ENCODE results near the gene RING1. TPM values are rescaled to one million over a fixed set of nuclear protein-coding genes. Genes with fewer than 3 reads are reported as not detected.

The RING1 gene
- total RNA-seq = 44.0 and 46.0 TPM in 2 replicates

DNA sequence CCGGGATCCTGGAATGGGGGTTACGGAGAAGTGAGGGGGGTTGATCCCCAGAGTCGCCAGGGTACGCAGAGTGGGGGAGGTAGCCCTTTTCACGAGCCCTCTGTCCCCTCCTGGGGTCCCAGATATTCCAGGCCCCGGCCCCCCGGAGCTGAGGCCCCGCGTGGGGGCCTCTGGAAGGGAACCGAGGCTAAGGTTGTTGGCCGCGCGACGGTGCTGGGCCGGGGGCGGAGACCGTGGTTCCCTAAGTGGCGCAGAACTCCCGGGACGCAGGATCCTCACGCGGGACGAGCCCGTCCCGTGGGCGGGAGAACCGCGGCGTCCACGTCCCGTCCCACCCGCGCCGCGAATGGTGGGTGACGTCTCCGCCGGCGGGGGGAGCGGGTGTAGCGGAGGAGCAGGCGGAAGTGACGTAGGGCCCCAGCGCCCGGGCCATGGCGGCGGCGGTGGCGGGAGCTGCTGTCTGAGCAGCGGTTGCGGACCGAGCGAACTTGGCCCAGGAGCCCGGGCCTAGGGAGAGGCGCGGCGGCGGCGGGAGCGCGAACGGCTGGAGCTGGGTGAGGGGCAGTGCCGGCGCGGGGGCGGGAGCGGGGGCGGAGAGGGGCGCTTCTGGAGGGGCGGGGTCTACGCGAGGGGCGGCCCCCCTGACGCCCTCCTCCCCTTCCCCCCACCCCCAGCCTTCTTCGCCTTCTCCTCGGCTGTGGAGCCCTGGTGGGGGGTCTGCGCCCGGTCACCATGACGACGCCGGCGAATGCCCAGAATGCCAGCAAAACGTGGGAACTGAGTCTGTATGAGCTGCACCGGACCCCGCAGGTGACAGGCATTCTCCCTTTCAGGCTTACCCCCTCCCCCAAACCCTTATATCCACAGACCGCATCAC, at the start of gene RING1:
TSS of gene RING1 (plus strand) at position 410 of the 877 bp plus-strand sequence. CDS start at position 733, 323 bp downstream.
- intact Hi-C loops (cut with micrococcal nuclease) = loop anchor here (1.0 to 10.0 kb wide), 4 partner anchors 8 to 1234 kb away; partner anchors contain the start of genes DXO, PFDN6, RXRB and SLC39A7

DNA sequence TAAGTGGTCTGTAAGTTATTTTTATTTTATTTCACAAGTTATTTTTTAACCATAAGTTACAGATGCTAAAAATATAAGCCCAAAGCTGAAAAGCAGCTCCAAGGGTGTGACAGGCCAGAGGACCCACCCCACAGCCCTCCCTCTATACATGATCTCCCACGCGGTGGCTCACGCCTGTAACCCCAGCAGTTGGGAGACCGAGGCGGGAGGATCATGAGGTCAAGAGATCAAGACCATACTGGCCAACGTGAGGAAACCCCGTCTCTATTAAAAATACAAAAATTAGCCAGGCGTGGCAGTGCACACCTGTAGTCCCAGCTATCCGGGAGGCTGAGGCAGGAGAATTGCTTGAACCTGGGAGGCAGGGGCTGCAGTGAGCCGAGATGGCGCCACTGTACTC, 48.2 kb upstream of the RING1 start:
- intact Hi-C loops (cut with micrococcal nuclease) = loop anchor here (5.0 kb wide), 1 partner anchor 38 kb away; no protein-coding TSS in a partner anchor

DNA sequence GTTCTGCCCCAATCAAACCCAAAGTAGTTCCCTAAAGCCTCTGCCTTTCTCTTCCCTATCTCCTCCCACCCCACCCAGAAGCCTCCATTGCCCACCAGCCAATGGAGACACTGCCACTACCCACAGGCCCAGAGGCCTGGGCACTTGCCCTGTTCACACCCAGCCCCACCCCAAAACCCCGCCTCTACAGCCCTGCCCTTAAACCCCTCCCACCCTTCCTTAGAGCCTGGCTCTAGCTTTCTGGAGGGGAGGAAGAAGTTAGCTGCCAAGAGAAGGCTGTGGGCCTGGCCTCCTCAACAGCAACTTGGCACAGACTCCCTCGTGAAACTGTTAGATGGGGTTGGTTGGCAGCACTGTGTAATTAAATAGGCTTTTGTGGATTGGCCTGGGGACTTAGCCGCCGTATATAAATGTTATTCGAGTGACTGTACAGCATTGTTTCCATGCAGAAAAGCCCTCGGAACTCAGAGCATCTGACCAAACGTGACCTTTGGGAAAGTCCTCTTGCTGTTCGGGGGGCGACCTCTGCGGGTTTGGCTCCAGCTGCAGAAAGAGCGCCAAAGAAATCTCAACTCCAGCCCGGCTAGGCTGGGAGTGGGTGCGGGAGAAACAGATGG, 47.5 kb upstream of the RING1 start:
- intact Hi-C loops (cut with micrococcal nuclease) = loop anchor here (1.0 to 5.0 kb wide), 3 partner anchors 36 to 87 kb away; no protein-coding TSS in a partner anchor

DNA sequence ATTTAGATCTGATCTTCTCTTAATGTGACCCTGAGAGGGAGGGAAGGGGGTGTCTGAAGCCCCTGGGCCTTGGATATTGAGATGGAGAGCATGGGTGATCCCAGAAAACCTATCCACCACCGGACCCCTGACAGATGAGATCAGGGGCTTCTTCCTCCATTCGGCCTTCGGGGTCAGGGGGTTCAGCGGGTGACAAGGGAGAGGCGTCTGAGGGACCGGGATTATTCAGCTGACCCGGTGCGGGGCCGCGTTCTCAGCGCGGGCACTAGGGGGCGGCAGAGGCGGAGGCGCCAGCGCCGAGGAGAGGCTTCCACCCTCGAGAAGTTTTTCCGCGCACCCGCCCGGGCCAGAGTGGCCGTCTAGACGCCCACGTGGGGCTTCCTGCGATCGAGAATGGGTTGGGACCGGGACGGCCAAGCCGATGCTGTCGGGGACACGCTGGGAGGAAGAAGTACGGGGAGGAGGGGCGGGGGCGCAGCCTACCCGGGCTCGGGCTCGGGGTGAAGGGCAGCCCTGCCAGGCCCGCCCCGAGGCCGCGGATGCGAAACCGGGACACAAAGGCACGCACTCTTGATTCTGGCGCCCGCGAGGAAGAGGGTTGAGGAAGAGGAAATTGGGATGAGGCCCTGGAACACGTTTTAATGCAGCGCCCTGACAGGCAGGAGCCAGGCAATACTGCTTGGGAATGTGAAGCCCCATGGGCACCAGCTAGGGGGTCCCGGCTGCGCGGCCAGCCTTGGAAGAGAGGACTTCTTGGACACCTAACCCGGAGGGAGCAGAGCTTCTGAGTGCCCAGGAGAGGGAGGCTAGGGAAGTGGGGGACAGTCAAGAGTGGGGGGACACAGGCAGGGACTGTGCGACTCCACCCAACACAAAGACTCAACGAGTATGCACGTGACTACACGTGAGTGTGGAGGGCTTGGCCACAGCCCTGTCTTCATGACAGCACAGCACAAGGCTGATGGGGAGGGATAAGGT, 46.7 kb upstream of the RING1 start:
- intact Hi-C loops (cut with micrococcal nuclease) = loop anchor here (1.0 to 5.0 kb wide), 3 partner anchors 36 to 87 kb away; no protein-coding TSS in a partner anchor

DNA sequence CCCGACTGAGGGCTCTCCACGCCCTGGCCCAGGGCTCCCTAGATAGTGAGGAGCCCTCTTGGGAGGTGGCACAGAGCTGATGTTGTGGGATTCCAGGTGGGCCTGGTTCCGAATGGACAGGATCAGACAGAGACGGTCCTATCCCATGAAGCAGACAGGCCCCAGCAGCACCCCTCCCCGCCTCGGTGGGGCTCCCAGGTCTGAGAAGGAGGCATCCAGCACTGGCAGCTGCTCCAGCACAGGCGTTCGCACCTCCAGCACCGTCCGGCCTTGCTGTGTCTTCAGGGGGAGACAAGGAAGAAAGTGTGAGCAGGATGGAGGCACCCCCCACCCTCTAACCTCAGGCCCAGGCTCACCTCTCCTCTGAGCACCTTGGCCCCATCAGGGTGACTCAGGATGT, 44.8 kb upstream of the RING1 start:
- intact Hi-C loops (cut with micrococcal nuclease) = loop anchor here (5.0 kb wide), 1 partner anchor 41 kb away; no protein-coding TSS in a partner anchor

DNA sequence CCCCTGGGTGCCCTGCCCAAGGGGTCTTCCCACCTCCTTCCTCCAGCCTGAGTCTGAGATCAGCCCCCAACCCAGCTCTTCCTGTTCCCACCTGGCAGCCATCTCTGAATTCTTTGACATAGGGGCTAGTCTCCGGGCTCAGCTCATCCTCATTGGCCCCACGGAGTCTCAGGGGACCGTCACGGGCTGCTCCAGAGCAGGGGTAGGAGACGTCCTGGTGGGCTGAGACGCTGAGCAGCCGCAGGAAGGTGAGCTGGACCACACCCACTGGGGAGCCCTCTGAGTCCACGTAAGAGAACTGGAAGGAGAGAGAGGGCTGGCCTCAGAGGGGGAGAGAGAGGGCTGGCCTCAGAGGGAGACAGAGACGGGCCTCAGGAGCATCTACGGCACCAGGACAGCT, 44.1 kb upstream of the RING1 start:
- intact Hi-C loops (cut with micrococcal nuclease) = loop anchor here (5.0 kb wide), 1 partner anchor 42 kb away; no protein-coding TSS in a partner anchor

DNA sequence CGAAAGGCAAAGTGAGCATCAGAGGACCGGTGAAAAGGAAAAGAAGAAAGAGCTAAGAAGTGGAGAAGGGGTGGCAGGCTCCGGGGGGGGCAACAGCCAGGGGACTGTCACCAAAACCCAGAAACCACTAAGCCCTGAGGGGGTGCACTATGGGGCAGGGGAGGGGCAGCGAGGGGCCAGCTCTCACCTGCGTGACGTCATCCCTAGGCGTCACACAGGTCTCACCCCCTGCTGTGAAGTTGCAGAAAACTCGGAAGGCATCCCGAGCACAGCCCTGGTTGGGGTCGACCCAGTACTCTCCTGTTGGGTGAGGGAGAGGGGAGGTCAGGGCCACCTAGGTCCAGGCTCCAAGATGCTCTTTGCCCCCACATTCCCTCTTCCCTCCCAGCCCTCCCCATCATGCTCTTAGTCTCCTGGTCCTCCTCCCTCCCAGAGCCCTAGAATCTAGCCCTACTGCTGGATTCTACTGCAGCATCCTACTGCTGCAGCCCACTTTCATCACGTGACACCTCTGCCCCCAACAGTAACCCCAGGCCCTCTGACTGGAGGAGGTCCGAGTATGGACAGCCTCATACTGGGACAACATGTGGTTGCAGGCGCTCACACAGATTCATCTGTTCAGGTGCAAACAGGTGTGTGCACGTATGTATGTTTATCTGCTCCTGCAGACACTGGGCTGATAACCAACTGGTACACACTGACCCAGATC, 43.5 kb upstream of the RING1 start:
- intact Hi-C loops (cut with micrococcal nuclease) = loop anchor here (5.0 kb wide), 1 partner anchor 43 kb away; no protein-coding TSS in a partner anchor

DNA sequence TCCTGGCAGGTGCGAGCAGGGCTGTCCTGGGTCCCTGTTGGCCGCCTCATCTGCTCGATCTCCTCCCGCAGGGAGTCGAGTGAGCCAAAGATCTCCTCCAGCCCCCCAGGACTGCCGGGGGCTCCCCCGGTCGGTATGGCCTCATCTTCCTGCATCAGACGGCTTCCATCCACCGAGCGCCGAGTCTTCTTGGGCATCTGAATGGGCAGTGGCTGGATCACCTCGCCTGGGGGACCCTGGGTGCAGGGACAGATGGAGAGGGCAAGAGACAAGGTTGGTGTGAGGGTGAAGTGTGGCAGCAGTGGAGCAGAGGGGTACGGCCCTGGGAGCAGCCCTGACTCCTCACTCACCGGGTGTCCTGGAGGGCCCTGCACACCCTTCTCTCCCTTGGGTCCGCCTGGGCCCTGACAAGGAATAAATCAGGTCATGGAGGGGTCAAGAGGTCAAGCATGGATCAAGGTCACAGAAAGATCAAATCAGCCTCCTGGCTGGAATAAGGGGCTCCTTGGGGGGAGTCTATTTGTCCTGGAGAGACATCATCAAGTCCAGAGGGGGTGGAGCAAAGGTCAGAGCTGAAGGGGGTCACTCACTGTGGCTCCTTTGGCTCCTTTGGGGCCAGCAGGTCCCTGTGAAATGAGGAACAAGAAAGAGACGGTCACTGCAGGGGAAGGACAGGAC, 42.6 kb upstream of the RING1 start:
- intact Hi-C loops (cut with micrococcal nuclease) = no loop called here

DNA sequence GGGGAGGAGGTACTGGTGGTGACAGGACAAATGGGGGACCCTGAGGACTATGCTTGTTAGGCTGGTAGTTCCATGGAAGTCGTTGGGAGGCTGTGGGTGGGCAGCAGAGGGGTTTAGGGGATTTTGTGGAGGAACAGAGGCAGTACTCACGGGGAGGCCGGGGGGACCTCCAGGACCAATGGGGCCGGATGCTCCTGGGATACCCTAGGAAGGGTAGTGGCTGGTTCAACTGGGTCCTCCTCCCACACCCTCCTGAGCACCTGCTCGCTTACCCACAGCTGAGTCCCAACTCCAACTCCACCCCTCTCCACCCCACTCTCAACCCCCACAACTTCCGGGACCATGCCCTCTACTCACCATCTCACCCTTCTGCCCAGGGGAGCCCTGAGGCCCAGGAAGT, 41.9 kb upstream of the RING1 start:
- intact Hi-C loops (cut with micrococcal nuclease) = no loop called here

DNA sequence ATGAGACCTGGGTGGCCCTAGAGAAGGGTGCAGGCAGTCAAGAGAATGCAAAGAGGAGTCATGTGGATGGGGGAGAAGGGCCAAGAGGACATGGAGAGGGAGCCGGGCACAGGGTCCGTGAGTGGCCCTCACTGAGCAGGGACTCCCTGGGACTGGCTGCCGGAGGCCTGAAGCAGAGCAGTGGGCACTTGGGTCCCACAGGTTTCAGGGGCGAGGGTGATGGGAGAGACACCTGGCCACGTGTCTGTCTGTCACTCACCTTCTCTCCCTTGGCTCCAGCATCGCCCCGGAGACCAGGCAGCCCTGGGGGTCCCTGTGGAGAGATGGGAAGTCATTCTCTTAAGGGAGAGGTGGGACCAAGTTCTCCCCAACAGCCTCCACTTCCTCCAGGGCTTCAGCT, 41.5 kb upstream of the RING1 start:
- intact Hi-C loops (cut with micrococcal nuclease) = no loop called here

DNA sequence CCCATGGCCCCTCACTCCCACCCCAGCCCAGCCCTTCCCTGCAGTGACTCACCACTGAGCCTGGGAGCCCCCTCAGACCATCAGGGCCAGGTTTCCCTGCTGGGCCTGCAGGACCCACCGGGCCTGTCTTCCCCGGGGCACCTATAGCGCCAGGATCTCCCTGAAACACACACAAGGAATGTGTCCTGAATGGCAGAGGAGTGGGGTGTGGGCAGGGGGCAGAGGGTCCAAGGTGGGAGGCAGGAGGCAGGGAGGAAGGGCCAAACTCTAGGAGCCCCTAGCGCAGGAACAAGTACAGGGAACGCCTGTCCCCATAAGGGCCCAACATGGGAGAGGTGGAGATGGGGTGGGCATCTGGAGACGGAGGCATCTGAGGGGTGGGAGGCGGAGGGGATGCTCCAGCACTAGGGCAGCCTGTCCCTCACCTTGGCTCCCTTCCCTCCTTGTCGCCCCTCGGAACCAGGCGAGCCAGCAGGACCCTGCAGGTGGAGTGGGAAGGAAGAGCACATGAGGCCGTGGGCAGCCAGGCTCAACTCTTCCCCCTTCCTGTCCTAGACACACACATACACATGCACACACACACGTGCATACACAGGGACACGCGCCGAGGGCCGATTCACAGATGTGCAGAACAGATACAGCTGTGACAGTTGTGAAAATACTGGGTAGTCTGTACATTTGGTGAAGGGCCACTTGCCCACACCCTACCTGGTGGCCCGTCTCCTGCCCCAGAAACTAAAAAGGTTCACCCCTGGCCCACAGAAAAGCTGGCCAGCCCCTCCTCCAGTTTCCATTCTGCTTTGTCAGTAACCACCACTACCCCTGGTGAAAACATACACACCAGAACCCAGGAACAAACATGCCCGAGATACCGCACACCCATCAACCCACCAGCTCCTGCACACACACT, 40.7 kb upstream of the RING1 start:
- intact Hi-C loops (cut with micrococcal nuclease) = no loop called here

DNA sequence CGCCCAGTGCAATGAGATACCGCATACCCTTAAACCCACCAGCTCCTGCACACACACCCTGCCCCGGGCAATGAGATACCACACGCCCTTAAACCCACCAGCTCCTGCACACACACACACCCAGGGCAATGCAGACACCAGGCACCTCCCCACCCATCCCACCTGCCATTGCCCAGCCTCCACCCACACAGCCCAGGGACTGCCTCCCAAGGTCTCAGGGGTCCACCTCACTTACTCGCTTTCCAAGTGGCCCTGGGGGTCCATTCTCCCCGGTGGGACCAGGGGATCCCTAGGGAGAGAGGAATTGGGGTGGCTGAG, 40.1 kb upstream of the RING1 start:
- intact Hi-C loops (cut with micrococcal nuclease) = no loop called here

DNA sequence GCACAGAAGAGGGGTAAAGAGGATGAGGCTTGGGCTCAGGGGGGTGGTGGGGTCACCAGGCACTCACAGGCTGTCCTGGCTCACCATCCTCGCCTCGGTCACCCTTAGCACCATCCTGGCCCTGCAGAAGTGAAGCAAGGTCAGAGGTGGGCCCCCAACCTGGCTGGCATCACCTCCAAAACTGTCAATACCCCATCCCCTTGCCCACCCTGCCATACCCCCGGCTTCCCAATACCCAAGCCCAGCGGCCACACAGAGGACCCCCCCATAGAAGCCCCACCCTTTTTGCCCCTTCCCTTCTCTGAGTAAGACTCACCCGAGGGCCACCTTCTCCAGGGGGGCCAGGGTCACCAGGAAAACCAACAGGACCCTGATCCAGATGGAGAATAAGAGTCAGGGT, 39.7 kb upstream of the RING1 start:
- intact Hi-C loops (cut with micrococcal nuclease) = no loop called here

DNA sequence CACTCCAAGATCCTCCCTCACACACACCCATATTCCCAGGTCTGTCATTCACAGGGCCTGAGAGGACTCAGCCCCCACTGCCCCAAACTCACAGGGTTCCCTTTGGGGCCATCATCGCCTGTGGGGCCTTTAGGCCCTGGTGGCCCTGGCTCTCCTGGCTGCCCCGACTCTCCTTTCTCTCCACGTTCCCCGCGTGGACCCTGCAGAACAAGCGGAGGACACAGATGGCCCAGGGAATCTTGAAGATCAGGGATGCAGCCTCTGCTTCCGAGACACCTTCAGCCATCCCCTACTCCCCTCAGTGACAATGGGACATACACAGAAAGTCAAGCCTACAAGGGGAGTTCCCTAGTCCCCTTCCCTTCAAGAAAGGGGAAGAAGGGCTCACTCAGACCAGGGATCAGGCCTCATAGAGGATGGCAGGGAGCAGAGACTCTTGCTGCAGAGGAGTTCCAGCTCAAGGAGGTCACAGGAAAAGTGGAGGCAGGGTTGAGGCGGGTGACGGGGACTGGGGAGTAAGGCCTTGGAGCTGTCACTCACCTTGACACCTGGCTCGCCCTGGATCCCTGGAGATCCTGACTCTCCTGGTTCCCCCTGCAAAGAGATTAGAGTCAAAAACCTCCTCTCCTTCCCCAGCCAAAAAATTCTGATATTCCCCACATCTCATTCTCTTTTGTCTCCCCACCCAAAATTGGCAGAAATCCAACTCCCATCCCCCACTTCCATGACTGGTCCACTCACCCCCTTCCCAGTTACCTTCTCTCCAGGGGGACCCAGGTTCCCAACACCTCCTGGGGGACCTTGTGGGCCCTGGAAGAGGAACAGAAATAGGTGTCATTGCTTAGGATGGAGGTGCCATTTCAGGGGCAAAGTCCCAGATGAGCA, 38.8 kb upstream of the RING1 start:
- intact Hi-C loops (cut with micrococcal nuclease) = no loop called here

DNA sequence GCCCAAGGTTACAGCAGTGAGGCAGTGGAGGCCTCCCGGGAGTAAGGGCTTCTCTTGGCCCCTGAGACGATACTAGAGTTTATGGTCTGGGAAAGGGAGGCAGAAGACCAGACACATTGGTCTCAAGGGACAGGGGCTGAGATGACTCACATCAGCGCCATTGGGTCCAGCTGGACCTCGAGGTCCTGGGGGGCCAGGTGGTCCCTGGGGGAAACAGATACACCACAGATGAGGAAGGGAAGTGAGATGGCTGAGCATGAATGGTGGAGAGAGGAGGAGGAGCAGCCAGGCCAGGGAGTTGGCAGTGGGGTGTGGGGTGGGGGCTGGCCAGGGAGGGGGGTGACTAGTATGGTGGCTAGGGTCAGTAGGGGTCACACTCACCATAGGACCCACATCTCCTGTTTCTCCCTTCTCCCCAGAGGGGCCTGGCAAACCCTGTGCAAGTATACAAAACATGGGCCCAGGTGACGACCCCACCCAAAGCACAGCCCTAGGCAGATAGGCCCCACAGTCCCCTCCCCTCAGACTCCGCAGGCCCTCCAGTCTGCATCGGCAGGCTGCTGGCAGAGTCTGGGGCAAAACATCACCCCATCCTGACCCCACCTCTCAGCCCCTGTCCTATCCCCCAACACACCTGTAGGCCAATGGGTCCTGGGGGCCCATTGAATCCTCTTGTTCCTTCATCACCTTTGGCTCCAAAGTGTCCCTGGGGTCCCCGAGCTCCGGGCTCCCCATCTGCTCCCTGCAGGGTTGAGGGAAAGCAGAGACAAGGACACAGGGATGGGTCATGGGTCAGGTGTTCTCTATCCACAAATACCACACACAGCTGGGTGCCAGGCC, 37.9 kb upstream of the RING1 start:
- intact Hi-C loops (cut with micrococcal nuclease) = no loop called here

DNA sequence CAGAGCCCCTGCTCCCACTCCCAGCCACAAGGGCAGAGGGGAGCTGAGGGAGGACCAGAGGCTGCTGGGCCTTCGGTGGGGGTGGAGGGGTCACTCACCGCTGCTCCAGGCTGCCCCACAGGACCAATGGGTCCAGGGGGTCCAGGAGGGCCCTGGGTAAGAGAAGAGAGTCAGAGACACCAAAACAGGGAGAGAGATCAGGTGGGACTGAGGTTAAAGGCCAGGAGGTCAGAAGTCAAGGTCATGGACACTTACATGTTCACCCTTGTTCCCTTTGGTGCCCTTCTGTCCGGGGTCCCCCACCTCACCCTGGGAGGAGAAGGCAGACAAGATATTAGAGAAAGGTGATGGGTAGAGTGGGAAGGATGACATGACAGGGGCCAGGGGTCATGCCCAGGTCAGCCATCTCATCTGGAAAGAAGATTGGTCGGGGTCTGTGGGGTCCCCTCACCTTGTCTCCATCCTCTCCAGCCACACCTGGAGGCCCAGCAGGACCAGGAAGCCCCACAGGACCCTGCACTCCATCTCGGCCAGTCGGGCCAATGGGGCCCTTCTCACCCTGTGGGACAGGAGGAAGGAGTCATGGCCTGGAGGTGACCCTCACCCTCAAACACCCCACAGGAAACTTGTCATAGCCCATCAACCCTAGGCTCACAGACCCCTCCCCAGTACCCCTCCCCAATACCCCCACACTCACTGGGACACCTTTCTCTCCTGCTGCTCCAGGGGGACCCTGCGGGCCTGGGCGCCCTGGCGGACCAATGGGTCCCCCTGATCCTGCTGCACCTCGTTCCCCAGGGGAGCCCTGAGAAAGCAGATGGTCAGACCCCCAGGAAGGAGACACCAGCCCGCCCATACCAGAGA, 37.1 kb upstream of the RING1 start:
- intact Hi-C loops (cut with micrococcal nuclease) = no loop called here

Measured in T-helper 1 cell treated with Interleukin-12 subunit alpha and Interleukin-12 subunit beta and Interleukin-4 antibody, amounts not matched to agents 30 ng/mL and 1 ng/mL, for 36 hours (primary cell).